ENCODE data around the gene TPRA1. TPM values are rescaled to one million over a fixed set of nuclear protein-coding genes. Genes with fewer than 3 reads are reported as not detected.
"Not testable (repeated sequence)": the region's sequence is repeated elsewhere in the genome, so short reads cannot be mapped to it uniquely, and the experiment has no call there.

TPRA1 gene
- total RNA-seq, 4 donors from 2014 or later = 50.3 to 75.3 (median 67.5) TPM

- TF ChIP-seq POLR2A (IDR thresholded peaks at IDR 0.05) (no peak), EP300 (IDR thresholded peaks at IDR 0.05) (no peak), CTCF (IDR thresholded peaks at IDR 0.05) (no peak)
- no peaks in the 10 kb centered on the region for H3K9me3 ChIP-seq
- H3K4me1 ChIP-seq = no peaks in the 10 kb centered on the region
- H3K27ac ChIP-seq = no peak overlapping the region
- no peaks in the 10 kb centered on the region for H3K27me3 ChIP-seq
- DNase-seq (ENCODE audit: low spot score in 2 of 2) = no peak
- no peak overlapping the region for H3K4me3 ChIP-seq
- WGBS, 2 donors = 83 to 86% methylated on average over 5 of the region's 5 CpGs
- H3K36me3 ChIP-seq = peaks cover 0 to 77% (median 5%) of the 10 kb centered on the region in 3 donors
Measured at GRCh38 chr3:127610105-127610504, 19.6 kb upstream of the TPRA1 start.

GRCh38 chr3:127608362-127608718 is 17.8 kb upstream of the TPRA1 start:
- no peak for TF ChIP-seq EP300 (IDR thresholded peaks at IDR 0.05)
- no peak for TF ChIP-seq POLR2A (IDR thresholded peaks at IDR 0.05)
- TF ChIP-seq CTCF (IDR thresholded peaks at IDR 0.05) = no peak
- H3K4me1 ChIP-seq = no peaks in the 10 kb centered on the region
- no peak overlapping the region for H3K27ac ChIP-seq
- H3K9me3 ChIP-seq = no peaks in the 10 kb centered on the region
- H3K4me3 ChIP-seq = no peak overlapping the region
- 96 to 97% methylated on average over 14 of the region's 14 CpGs for WGBS, 2 donors
- no peak for DNase-seq (ENCODE audit: low spot score in 2 of 2)
- H3K36me3 ChIP-seq = peaks cover 0 to 91% (median 5%) of the 10 kb centered on the region in 3 donors
- no peaks in the 10 kb centered on the region for H3K27me3 ChIP-seq

GRCh38 chr3:127607675-127608361 is 17.3 kb upstream of the TPRA1 start:
- Histone ChIP-seq H3K27me3 (no peaks in the 10 kb centered on the region), H3K9me3 (no peaks in the 10 kb centered on the region), H3K4me1 (no peaks in the 10 kb centered on the region), H3K36me3 (peaks cover 0 to 91% (median 5%) of the 10 kb centered on the region in 3 donors), H3K4me3 (no peak overlapping the region), H3K27ac (no peak overlapping the region)
- TF ChIP-seq POLR2A (IDR thresholded peaks at IDR 0.05) (no peak), EP300 (IDR thresholded peaks at IDR 0.05) (no peak), CTCF (IDR thresholded peaks at IDR 0.05) (no peak)
- no peak for DNase-seq (ENCODE audit: low spot score in 2 of 2)
- 90 to 92% methylated on average over 7 of the region's 7 CpGs for WGBS, 2 donors

- 90 to 96% methylated on average over 15 to 16 of the region's 17 CpGs for WGBS, 2 donors
- Histone ChIP-seq H3K27me3 (no peaks in the 10 kb centered on the region), H3K27ac (no peak overlapping the region), H3K4me3 (no peak overlapping the region), H3K4me1 (no peaks in the 10 kb centered on the region), H3K36me3 (peaks cover 0 to 90% (median 5%) of the 10 kb centered on the region in 3 donors), H3K9me3 (no peaks in the 10 kb centered on the region)
- TF ChIP-seq EP300 (IDR thresholded peaks at IDR 0.05) = no peak
- TF ChIP-seq POLR2A (IDR thresholded peaks at IDR 0.05) = no peak
- no peak for TF ChIP-seq CTCF (IDR thresholded peaks at IDR 0.05)
- no peak for DNase-seq (ENCODE audit: low spot score in 2 of 2)
Measured at GRCh38 chr3:127606981-127607595, 16.6 kb upstream of the TPRA1 start.

- TF ChIP-seq EP300 (IDR thresholded peaks at IDR 0.05) (no peak), POLR2A (IDR thresholded peaks at IDR 0.05) (no peak), CTCF (IDR thresholded peaks at IDR 0.05) (no peak)
- Histone ChIP-seq H3K27me3 (no peaks in the 10 kb centered on the region), H3K27ac (no peak overlapping the region), H3K9me3 (no peaks in the 10 kb centered on the region), H3K36me3 (peaks cover 0 to 89% (median 5%) of the 10 kb centered on the region in 3 donors), H3K4me1 (no peaks in the 10 kb centered on the region), H3K4me3 (no peak overlapping the region)
- 93 to 95% methylated on average over 19 to 24 of the region's 24 CpGs for WGBS, 2 donors
- no peak for DNase-seq (ENCODE audit: low spot score in 2 of 2)
Measured at GRCh38 chr3:127606086-127606805, 15.7 kb upstream of the TPRA1 start.

- peaks cover 0 to 83% (median 5%) of the 10 kb centered on the region in 3 donors for H3K36me3 ChIP-seq
- not testable (repeated sequence) for H3K27me3 ChIP-seq; H3K27ac ChIP-seq; H3K4me3 ChIP-seq; H3K4me1 ChIP-seq; H3K9me3 ChIP-seq; DNase-seq (ENCODE audit: low spot score in 2 of 2)
- WGBS, 2 donors = 94 to 95% methylated on average over 7 of the region's 7 CpGs
Measured at GRCh38 chr3:127605547-127605946, 15.0 kb upstream of the TPRA1 start.
